Smooth muscle cell (in vitro differentiated cells): ENCODE data around the gene CGRRF1. TPM values are rescaled to one million over a fixed set of nuclear protein-coding genes. Genes with fewer than 3 reads are reported as not detected.

ENCODE experiments used
- DNase-seq: peaks from one replicate; lab custom pipeline; 2025; ENCODE audit not compliant: unreplicated experiment; lab: John Stamatoyannopoulos, UW
- H2AFZ ChIP-seq: fragments of 200-600 bp; sonication (generic); 2 replicates; pipeline ENCODE4 v1.6.0; 2016; ENCODE audit warnings: antibody characterized with exemption, low read depth, mild to moderate bottlenecking
- H3F3A ChIP-seq: fragments of 200-600 bp; sonication (generic); 2 replicates; pipeline ENCODE4 v1.6.0; 2017; ENCODE audit warnings: antibody characterized with exemption, low read depth
- H3K27ac ChIP-seq: fragments of 200-600 bp; sonication (generic); 2 replicates; pipeline ENCODE4 v1.5.1; 2016; ENCODE audit warnings: low read depth, mild to moderate bottlenecking
- H3K27me3 ChIP-seq: fragments of 200-600 bp; sonication (generic); 2 replicates; pipeline ENCODE4 v1.6.1; 2016; ENCODE audit warnings: low read depth, mild to moderate bottlenecking
- H3K36me3 ChIP-seq: fragments of 200-600 bp; sonication (generic); 2 replicates; pipeline ENCODE4 v1.5.1; 2016; ENCODE audit warnings: low read depth
- H3K4me1 ChIP-seq: fragments of 200-600 bp; sonication (generic); 2 replicates; pipeline ENCODE4 v1.5.1; 2016; ENCODE audit warnings: low read depth
- H3K4me2 ChIP-seq: fragments of 200-600 bp; sonication (generic); 2 replicates; pipeline ENCODE4 v1.6.0; 2016; ENCODE audit warnings: mild to moderate bottlenecking
- H3K4me3 ChIP-seq: fragments of 200-600 bp; sonication (generic); 2 replicates; pipeline ENCODE4 v1.5.1; 2016; ENCODE audit warnings: mild to moderate bottlenecking
- H3K79me2 ChIP-seq: fragments of 200-600 bp; sonication (generic); 2 replicates; pipeline ENCODE4 v1.6.0; 2016; ENCODE audit warnings: low read depth, mild to moderate bottlenecking
- H3K9ac ChIP-seq: fragments of 200-600 bp; sonication (generic); 2 replicates; pipeline ENCODE4 v1.6.0; 2016; ENCODE audit warnings: low read depth
- H3K9me3 ChIP-seq: fragments of 200-600 bp; sonication (generic); replicated peaks from 2 replicates; pipeline ENCODE4 v1.5.1; 2016; ENCODE audit warnings: low read depth
- H4K20me1 ChIP-seq: fragments of 200-600 bp; sonication (generic); 2 replicates; pipeline ENCODE4 v1.6.0; 2016; ENCODE audit warnings: low read depth
- CTCF ChIP-seq: fragments of 200-600 bp; sonication (generic); IDR thresholded peaks from 2 replicates; pipeline ENCODE4 v1.5.1; 2017; ENCODE audit warnings: borderline replicate concordance, mild to moderate bottlenecking, antibody characterized with exemption; ENCODE audit not compliant: insufficient read depth, poor library complexity, severe bottlenecking
- WGBS: methylation state at CpG from one replicate; pipeline ENCODE4 v1.1.7; 2016; ENCODE audit warnings: low lambda C conversion rate; 5-methylcytosine and 5-hydroxymethylcytosine counted together
- polyA plus RNA-seq: library from polyadenylated mRNA; unstranded; fragments of >200 nt; fragmentation: Nextera tagmentation; extraction: Ambion mirVana; gene quantifications from 2 replicates; pipeline ENCODE4 v1.2.1, GENCODE V29; 2016
- total RNA-seq: library from RNA; depleted of rRNA; stranded (reverse); fragments of >200 nt; gene quantifications from 2 replicates; pipeline ENCODE4 v1.2.3, GENCODE V29; 2014

CGRRF1 gene
- total and polyA plus RNA-seq, 2 experiments from 2014 or later = 20.7 to 30.6 TPM

DNA sequence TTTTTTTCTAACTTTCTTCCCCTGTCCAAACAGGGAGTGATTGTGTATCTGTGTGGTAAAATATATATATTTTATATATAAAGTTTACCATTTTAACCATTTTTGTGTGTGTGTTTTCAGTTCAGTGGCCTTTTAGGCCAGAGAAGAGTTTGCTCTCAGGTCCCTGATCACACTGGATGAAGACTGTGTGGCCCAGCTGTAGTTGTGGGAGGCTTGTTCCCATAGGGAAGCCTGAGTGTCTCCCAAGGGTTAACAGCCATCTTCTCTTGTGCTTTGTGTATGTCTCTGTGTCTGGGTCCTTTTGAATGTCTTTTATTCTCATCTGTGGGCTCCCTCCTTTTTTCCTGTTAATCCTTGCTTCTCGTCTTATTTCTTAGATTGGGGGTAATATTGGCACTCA is 23.4 kb downstream of the CGRRF1 start:
- Histone ChIP-seq H3K4me2 (no peak overlapping the region), H3F3A (no peaks in the 10 kb centered on the region), H3K9me3 (no peaks in the 10 kb centered on the region), H3K27ac (no peak overlapping the region), H4K20me1 (no peaks in the 10 kb centered on the region), H3K79me2 (no peaks in the 10 kb centered on the region), H3K9ac (no peak overlapping the region), H3K4me3 (no peak overlapping the region), H3K27me3 (no peaks in the 10 kb centered on the region), H2AFZ (no peak overlapping the region), H3K36me3 (no peaks in the 10 kb centered on the region), H3K4me1 (no peaks in the 10 kb centered on the region)
- no peak for TF ChIP-seq CTCF
- WGBS = 96% methylated on average over 1 of the region's 1 CpG
- no peak for DNase-seq

DNA sequence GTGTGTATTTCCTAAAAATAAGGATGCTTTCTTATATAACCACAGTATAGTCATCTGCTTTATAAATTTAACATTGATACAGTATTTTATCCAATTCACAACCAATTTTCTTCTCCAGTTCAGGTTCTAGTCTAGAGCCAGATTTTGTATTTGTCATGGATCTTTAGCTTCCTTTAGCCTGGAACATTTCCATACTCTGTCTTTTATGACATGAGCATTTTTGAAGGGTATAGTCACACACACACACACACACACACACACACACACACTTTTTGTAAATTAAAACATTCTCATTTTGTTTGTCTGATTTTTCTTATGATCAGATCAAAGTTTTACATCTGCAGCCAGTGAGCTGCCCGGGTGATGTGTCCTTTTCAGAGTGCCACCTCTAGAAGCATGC is 25.4 kb downstream of the CGRRF1 start:
- no peaks in the 10 kb centered on the region for H4K20me1 ChIP-seq
- H3K9me3 ChIP-seq = no peaks in the 10 kb centered on the region
- H3K4me2 ChIP-seq = no peak overlapping the region
- H3K27me3 ChIP-seq = no peaks in the 10 kb centered on the region
- no peaks in the 10 kb centered on the region for H3K4me1 ChIP-seq
- no peaks in the 10 kb centered on the region for H3K36me3 ChIP-seq
- TF ChIP-seq CTCF = no peak
- no peak overlapping the region for H3K27ac ChIP-seq
- H3F3A ChIP-seq = no peaks in the 10 kb centered on the region
- H3K79me2 ChIP-seq = no peaks in the 10 kb centered on the region
- H3K4me3 ChIP-seq = no peak overlapping the region
- 88% methylated on average over 1 of the region's 1 CpG for WGBS
- H3K9ac ChIP-seq = no peak overlapping the region
- DNase-seq = no peak
- no peak overlapping the region for H2AFZ ChIP-seq

DNA sequence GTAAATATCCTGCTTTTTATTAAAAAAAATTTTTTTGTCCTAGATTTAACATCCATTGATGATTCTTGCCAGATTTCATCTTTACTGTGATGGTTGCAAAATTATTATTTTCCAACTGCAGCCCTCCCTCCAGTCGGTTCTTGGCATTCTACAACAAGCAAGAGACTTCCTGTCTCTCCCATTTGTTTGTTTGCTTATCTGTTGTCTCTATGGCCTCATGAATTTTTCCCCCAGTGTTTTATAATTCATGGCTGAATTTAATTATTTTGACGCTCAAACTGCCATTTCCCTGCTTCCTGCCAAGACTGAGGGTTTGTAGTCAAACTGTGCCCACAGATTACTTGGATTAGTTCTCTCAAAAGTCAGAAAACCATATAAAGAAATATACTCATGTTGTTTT is 25.9 kb downstream of the CGRRF1 start:
- H3K27ac ChIP-seq = no peak overlapping the region
- WGBS = 79% methylated on average over 2 of the region's 2 CpGs
- no peaks in the 10 kb centered on the region for H3K27me3 ChIP-seq
- no peaks in the 10 kb centered on the region for H3F3A ChIP-seq
- H3K4me3 ChIP-seq = no peak overlapping the region
- no peak overlapping the region for H3K4me2 ChIP-seq
- no peaks in the 10 kb centered on the region for H3K79me2 ChIP-seq
- H3K9me3 ChIP-seq = no peaks in the 10 kb centered on the region
- no peaks in the 10 kb centered on the region for H3K36me3 ChIP-seq
- TF ChIP-seq CTCF = no peak
- H4K20me1 ChIP-seq = no peaks in the 10 kb centered on the region
- no peak overlapping the region for H2AFZ ChIP-seq
- H3K9ac ChIP-seq = no peak overlapping the region
- DNase-seq = no peak
- H3K4me1 ChIP-seq = no peaks in the 10 kb centered on the region

GRCh38 chr14:54537651-54538050 is 27.9 kb downstream of the CGRRF1 start:
- DNase-seq = no peak
- no peaks in the 10 kb centered on the region for H3F3A ChIP-seq
- H3K4me3 ChIP-seq = no peak overlapping the region
- H3K27ac ChIP-seq = no peak overlapping the region
- H2AFZ ChIP-seq = no peak overlapping the region
- no peak for TF ChIP-seq CTCF
- no peaks in the 10 kb centered on the region for H3K36me3 ChIP-seq
- no peaks in the 10 kb centered on the region for H3K27me3 ChIP-seq
- H3K4me1 ChIP-seq = no peaks in the 10 kb centered on the region
- WGBS = 91% methylated on average over 2 of the region's 2 CpGs
- H3K9me3 ChIP-seq = no peaks in the 10 kb centered on the region
- no peaks in the 10 kb centered on the region for H3K79me2 ChIP-seq
- H3K4me2 ChIP-seq = no peak overlapping the region
- no peaks in the 10 kb centered on the region for H4K20me1 ChIP-seq
- no peak overlapping the region for H3K9ac ChIP-seq
